Hindlimb muscle (tissue), 1 donor: Measurements from ENCODE around the gene ADK. TPM values are rescaled to one million over a fixed set of nuclear protein-coding genes. Genes with fewer than 3 reads are reported as not detected.
"Not testable (repeated sequence)": the region's sequence is repeated elsewhere in the genome, so short reads cannot be mapped to it uniquely, and the experiment has no call there.

ENCODE experiments used
- DNase-seq: peaks from one replicate; pipeline ENCODE4 v3.0.0-alpha.2; 2013
- polyA plus RNA-seq: library from polyadenylated mRNA; unstranded; fragments of 120-200 nt; gene quantifications from one replicate; pipeline ENCODE4 v1.2.1, GENCODE V29; 2013; ENCODE audit not compliant: insufficient read length

ADK gene
- polyA plus RNA-seq, 1 donor = 30.8 TPM

GRCh38 chr10:74500026-74500704, 349.1 kb downstream of the ADK start:
- DNase-seq = no peak

DNA sequence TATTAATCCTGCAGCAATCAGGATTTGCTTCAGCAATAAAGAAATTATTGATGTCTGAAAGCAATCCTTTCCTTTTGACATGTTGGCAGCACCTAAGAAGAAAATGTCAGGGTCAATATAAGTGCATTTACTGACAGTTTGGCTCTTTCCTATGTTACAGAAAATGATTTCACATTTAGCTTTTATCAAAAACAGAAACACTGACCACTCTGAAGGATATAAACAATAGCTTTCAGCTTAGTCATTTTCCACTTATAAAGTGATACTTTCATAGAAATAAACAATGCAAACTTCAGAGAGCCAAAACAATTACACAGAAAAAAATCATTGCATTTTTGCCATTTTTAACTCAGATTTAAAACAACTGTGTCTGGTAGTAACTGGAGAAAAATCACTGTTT, 349.8 kb downstream of the ADK start:
- DNase-seq = no peak

- DNase-seq = no peak
Measured at GRCh38 chr10:74502963-74503608, 352.1 kb downstream of the ADK start.

- no peak for DNase-seq
Measured at GRCh38 chr10:74507951-74508350, 356.9 kb downstream of the ADK start.

DNA sequence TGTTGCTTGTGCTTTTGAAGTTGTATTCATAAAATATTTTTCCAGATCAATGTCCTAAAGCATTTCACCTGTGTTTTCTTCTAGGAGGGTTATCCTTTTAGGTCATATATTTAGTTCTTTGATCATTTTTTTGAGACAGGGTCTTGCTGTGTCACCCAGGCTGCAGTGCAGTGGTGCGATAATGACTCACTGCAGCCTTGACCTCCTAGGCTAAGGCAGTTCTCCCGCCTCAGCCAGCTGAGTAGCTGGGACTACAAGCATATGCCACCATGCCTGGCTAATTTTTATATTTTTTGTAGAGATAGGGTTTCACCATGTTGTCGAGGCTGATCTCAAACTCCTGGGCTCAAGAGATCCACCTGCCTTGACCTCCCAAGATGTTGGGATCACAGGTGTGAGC, 359.6 kb downstream of the ADK start:
- DNase-seq = no peak

- DNase-seq = no peak
Measured at GRCh38 chr10:74511051-74511450, 360.0 kb downstream of the ADK start.

DNA sequence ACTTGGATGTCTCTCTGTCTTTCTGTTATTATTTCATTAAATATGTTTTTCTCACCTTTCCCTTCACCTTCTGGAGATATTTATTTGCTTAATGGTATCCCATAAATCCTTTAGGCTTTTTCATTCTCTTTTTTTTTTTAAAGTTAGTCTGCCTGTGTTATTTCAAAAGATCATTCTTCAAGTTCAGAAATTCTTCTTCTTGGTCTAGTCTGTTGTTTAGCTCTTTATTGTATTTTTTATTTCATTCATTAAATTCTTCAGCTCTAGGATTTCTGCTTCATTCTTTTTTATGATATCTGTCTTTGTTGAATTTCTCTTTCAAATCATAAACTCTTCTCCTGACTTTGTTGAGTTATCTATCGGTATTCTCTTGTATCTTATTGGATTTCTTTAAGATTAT, 363.3 kb downstream of the ADK start:
- DNase-seq = no peak

- no peak for DNase-seq
Measured at GRCh38 chr10:74518061-74518460, 367.0 kb downstream of the ADK start.

DNA sequence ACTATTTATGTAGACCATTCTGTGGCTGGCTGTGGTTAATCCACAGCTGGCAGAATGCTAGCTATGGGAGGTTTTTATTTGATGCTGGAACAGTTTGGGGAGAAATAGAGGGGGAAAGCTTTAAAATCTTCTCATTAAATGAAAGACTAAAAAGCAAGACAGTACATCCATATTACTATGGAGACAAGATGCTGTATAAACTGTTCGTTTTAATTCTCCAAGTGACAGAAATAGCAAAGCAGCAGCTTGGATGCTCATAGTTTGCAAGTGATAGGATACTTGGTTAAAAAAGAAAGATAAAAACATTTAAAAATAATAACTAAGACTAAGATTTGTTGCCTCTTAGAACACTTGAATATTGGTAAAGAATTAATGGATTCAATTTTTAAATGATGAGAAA, 370.5 kb downstream of the ADK start:
- DNase-seq = peak; percentile 8

- no peak for DNase-seq
Measured at GRCh38 chr10:74523199-74523598, 372.2 kb downstream of the ADK start.

DNA sequence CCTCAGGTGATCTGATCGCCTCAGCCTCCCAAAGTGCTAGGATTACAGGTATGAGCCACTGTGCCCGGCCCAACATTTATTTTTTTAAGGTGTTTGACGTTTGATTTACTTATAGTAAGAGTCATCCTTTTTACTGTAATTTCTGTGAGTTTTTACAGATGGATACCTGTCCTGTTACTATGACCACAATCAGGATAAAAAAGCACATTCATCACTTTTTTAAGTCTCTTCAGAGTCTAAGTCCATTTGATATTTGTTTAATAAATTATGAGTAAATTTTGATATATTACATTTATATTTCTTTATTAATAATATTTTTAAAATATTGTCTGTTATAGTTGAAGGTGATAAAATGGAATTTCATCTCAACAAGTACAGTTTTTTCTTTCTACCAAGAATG, 374.9 kb downstream of the ADK start:
- DNase-seq = no peak

DNA sequence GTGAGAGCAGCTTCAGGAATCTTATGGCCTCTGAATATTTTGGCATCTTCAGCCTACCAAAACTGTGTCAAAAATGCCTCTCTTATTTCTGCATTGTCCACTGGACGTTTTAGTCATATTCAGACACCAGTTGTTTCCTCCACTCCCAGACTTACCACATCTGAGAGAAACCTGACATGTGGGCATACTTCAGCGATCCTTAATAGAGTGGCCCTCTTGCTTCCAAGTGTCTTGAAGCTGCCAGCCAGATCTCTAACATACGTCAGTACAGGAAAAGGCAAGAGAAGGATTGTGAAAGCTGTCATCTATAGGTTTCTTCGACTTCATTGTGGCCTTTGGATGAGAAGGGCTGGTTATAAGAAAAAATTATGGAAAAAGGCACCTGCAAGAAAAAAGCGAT, 376.6 kb downstream of the ADK start:
- not testable (repeated sequence) for DNase-seq

DNA sequence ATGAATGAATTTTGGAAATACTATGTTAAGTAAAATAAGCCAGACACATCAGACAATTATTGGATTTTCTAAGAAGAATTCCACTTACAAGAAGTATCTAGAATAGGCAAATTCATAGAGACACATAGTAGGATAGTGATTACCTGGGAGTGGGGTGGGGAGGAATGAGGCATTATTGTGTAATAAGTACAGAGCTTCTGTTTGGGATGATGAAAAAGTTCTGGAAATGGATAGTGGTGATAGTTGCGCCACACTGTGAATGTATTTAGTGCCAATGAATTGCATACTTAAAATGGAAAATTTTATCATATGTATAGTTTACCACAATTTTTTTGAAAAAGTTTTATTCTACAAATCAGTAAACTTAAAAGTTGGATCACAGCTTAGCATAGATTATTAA, 378.2 kb downstream of the ADK start:
- no peak for DNase-seq

DNA sequence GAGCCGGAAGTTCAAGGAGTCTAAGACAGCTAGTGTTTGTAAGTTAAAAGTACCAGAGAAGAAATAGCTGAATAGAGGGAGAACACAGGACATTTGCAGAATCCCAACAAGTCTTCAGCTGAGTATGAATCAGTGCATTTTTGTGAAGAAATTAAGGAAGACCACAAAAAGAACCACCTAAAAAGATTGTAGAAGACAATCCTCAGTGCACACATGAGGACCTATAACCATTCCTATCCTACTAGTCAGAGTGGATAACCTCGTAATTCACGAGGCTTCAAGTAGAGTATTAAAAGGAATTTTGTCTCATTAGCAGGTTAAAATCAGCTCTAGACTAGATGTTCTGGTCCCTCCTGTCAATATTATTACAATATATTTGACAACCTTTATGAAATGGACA, 380.0 kb downstream of the ADK start:
- DNase-seq = no peak

GRCh38 chr10:74539317-74539716, 388.3 kb downstream of the ADK start:
- no peak for DNase-seq

- DNase-seq = no peak
Measured at GRCh38 chr10:74541375-74541774, 390.4 kb downstream of the ADK start.

DNA sequence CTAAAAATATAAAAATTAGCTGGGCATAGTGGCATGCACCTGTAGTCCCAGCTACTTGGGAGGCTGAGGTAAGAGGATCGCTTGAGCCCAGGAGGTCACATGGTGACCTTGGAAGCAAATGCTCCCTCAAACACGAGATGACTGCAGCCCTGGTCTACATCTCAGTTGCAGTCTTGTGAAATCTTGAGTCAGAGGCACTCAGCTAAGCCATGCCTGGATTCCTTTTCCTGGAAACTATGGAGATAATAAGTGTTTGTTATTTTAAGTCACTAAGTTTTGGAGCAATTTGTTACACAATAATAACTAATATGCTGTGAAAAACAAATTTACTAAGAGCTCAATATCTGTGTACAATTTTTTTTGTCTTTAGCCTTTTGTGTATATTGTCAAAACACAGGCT, 391.1 kb downstream of the ADK start:
- no peak for DNase-seq

- DNase-seq = no peak
Measured at GRCh38 chr10:74543276-74543675, 392.3 kb downstream of the ADK start.

GRCh38 chr10:74544106-74544505, 393.1 kb downstream of the ADK start:
- no peak for DNase-seq

DNA sequence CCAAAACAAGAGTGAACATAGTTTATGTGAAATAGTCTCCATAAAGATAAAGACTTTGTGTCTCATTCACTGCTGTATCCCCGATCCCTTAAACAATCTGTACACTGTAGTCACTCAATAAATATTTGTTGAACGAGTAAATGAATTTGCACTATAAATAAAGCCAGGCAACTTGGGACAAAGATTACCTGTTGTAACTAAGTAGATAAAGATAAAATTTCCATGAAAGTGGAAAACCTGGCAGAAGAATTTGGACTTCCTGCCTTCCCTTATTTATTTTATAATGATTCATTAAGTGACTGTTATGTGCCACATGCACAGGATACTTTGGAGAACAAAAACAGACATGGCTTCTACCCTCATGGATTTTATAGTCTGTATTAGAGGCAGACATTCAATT, 397.7 kb downstream of the ADK start:
- no peak for DNase-seq

DNA sequence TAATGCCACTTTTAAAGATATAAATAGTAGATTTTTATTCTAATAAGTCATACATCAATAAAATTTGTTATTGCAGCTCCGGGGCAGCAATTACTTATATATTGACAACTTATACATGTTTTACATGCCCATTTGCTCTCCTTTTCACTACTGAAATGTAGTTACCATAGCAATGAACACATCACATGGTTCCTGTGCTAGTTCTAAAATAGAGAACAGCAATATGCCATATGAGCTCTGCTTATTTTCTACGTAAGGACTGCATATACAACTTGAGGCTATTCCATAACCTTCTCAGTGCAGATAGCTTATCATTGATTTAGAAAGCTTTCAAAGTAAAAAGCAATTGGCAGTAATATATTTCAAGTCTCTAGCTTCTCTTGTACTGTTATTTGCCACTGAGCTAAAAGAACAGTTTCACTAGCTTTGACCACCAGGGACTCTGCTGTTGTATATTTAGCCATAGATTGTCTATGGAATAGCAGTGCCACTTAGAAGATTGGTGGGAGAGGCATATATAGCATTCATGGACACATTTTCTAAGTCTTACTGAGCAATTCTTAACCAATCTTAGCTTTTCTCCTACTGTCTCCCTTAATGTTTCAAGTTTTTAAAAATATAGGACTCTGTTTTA, 405.2 kb downstream of the ADK start:
- DNase-seq = no peak

DNA sequence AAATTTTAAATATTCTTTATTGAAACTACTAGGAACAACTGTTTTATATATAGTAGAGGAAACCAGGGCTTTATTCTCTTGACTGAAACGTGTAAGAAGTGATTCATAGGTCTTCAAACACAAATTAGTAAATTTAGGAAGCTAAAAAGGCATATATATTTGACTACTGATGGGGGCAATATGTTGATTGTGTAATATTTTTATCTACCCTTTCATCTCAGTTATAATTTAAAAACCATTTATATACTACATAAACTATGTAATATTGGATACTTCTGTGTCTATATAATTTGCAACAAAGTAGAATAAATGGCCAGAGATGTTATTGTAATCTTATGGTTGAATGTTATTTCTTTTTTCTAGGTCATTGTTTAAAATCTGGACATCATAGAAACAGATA, 406.1 kb downstream of the ADK start:
- no peak for DNase-seq

DNA sequence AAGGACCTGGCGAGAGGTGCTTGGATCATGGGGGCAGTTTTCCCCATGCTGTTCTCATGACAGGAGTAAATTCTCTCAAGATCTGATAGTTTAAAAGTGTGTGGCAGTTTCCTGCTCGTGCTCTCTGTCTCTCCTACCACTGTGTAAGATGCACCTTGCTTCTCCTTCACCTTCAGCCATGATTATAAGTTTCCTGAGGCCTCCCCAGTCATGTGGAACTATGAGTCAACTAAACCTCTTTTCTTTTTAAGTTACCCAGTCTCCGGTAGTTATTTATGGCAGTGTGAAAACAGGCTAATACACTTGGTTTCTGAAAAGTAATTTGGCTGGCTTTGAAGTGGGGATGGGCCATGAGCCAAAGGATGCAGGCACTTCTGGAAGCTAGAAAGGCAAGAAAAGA, 407.4 kb downstream of the ADK start:
- no peak for DNase-seq

- no peak for DNase-seq
Measured at GRCh38 chr10:74558897-74559296, 407.9 kb downstream of the ADK start.
